ENCODE results near the gene CCDC17. TPM values are rescaled to one million over a fixed set of nuclear protein-coding genes. Genes with fewer than 3 reads are reported as not detected.
"Not testable (repeated sequence)": the region's sequence is repeated elsewhere in the genome, so short reads cannot be mapped to it uniquely, and the experiment has no call there.

The CCDC17 gene
- polyA plus RNA-seq, 3 donors = 0.58 to 2.7 (median 0.77) TPM

DNA sequence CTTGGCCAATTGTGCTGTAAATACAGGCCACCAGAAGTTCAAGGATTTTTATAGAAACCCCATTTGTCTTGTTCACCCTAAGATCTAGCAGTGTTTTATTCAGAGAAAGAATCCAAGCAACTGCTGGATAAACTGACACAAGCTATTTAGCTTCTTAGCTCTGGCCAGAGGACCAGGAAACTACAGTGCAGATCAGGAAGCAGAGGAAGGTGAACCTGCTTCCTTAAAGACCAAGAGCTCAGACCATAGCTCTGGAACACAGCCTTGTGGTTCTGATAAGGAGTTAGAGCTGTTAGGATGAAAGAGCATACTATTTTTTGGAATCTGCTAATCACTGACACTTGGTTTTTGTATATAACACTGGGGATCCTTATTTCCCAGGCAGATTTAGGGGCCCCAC is 5.2 kb upstream of the CCDC17 start:
- H3K27ac ChIP-seq (ENCODE audit: low read depth, low read length) = no peak overlapping the region

DNA sequence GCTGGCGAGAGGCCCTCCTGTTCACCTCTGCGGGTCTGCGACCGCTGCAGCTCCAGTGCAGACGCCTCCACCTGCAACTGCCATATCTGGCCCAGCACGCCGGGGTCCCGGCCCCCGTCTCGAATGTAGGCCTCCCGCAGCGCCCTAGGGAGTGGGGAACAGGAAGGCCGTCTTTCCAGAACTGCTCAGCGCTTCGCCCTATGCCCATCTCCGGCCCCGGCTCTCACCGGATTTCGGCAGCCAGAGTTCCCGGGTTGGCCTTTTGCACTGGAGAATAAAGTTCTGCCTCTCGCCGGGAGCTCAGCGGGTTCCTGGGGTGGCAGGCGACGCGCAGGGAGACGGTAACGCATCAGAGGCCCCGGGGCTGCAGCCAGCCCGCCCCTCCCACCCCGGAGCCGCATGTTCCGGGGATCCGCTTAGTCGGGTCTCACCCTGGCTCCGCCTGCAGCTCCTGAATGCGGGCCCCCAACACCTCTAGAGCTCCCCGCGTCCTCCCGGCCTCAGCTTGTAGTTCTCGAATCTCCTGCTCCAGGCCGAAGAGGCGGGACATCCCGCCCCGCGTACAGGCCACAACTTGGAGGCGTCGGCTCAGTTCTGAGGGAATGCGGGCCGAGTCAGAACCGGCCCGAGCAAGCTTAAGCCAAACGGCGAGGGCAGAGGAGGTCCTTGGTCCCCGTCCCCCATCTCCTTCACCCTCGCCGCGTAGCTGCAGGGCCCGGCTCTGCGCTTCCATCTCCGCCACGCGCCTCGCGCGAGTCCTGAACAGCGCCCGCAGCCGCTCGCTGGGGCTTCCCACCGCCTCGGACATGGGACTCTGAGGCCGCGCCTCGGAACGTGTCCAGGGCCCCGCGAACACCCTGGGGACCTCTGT is 1.1 kb downstream of the CCDC17 start:
- 65 to 73% (median 67%) methylated on average over 66 to 78 of the region's 78 CpGs for WGBS, 3 donors

DNA sequence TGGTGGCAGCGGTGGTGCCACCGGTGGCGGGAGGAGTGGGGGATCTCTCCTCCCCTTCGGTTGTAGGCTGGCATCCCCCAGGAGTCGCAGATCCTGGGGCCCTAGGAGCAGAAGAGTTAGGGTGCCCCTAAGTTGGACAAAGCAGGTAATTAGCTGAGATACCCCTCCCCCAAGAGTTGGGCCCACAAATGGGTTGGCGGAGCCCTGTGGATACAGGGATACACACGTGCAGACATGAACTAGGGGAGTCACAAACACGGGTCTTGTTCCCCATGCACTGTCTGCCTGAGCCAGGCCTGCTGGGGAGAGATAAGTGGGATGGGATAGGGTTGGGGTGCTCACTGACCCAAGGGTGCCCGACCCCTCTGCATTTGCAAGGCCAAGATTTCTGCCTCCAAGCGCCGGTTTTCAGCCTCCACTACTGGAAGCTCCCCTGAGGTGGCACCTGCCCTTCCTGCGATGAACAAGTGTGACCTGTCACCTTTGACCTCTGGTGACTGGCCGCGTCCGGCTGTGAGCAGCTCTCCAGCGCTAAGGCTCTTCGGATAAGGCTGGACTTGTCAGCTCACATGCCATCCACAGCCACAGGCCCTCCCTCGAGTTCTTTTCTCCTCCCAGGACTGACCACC is 1.8 kb downstream of the CCDC17 start:
- 62 to 73% (median 64%) methylated on average over 18 of the region's 18 CpGs for WGBS, 3 donors
- no peak overlapping the region for H3K27ac ChIP-seq (ENCODE audit: low read depth, low read length)

More for the DNA sequence above, 1.1 kb downstream of the CCDC17 start:
- no peak overlapping the region for H3K27ac ChIP-seq (ENCODE audit: low read depth, low read length)

DNA sequence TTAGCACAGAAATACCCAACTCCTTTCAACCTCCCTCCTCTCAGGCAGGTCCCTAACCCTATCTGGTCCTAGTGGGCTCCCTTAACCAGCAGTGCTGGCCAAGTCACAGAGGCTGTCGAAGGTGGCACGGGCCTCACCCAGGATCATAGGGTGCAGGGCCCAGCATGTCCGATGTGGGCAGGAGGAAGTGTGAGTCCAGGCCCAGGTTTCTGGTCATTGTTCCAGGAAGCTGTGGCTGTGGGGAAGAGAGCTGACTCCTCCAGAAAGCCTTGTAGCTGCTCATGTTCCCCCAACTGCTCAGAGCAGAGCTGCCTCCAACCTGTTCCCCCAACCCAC is 2.4 kb downstream of the CCDC17 start:
- peak overlapping the region; percentile 40 for H3K27ac ChIP-seq (ENCODE audit: low read depth, low read length)
- WGBS, 3 donors = 41 to 73% (median 58%) methylated on average over 3 of the region's 3 CpGs

DNA sequence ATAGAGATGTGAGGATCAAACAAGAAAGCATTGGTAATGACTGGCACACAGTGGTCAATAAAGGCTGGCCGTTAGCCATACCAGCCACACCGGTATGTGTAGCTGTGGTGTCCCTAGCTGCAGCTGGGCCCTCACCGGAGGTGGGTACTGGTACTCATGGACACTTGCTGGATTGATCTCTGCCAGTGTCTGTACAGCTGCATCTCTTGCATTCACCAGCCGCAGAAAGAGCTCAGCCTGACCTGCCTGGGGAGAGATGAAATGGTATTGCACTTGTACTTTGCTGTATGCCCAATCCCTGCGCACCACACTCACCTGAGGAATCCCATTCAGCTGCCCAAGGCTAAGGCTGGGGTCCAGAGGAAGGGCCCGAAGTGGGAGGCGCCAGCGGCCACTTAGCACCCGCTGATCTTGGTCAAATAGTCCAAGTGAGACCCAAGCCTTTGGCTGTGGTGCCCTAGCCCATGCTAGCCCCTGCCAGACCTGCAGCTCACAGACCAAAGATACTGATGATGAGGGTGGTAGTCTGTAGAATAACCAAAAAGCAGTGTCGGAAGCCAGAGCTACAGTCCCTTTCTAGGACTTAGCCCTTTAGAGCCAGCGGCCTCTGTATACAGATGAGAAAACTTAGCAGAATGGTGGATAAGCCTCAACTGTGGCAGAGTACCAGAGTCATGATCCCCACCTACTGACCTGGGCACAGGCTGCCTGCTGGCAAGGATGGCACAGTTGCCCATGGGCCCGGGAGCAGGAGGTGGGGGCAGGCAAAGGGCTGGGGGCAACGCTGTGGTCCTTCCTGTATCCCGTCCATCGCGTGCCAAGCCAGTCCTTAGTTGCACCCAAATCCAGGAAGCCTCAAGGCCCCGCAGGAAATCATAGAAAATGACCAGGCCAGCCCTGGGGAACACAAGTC is 3.0 kb downstream of the CCDC17 start:
- WGBS, 3 donors = 79 to 81% (median 81%) methylated on average over 17 of the region's 17 CpGs
- H3K27ac ChIP-seq (ENCODE audit: low read depth, low read length) = peak overlapping the region; percentile 40

DNA sequence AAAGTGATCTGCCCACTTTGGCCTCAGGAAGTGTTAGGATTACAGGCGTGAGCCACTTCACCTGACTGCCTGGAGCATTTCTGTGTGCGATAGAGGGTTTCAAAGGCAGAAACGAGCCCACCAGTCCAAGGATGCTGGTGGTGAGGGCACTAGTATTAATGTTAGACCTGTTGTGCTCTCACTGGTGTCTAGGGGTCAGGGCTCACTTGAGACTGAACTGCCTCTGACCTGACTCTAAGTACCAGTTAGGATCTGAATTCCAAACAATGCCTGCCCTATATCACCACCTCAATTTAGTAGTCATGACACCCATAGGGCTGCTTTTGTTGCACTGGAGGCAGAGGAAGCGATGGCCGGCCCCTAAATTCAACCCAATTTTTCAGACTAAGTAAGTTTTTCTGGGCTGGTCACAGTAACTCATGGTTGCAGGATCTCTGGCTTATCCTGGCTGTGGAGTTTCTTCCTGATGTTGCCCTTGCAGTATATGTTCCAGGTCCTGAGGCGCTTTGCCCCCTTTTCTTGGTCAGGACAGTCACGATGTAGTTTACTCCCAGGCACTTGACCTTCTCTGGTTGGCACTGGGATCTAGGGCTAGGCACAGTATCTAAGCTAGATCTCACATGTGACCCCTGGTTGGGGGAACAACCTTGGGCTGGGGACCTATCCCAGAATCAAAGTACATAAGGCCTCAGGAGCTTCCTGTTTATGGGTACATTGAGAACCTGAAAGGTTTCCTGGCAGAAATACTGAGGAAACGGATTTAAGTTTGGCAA is 4.5 kb downstream of the CCDC17 start:
- 63 to 68% (median 66%) methylated on average over 8 of the region's 8 CpGs for WGBS, 3 donors
- no peak overlapping the region for H3K27ac ChIP-seq (ENCODE audit: low read depth, low read length)

DNA sequence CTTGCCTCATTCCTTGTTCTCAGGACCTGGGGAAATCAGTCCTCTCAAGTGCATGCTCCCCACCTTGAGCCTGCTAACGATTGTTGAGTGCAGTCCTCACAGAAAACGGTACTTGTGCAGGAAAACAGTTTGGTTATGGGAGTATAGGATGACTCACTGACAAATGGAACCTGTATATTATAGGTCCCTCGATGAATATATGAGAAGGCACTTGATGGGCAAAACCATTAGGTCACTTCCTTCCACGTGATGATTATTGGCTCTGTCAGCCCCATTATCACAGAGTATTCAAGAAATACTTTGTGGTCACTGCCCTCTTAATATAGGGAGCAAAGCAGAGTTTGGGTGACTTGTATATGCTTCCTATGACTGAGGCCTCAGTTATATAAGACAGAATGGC is 6.2 kb downstream of the CCDC17 start:
- no peak overlapping the region for H3K27ac ChIP-seq (ENCODE audit: low read depth, low read length)
- WGBS, 3 donors = 68 to 88% (median 69%) methylated on average over 4 of the region's 4 CpGs

DNA sequence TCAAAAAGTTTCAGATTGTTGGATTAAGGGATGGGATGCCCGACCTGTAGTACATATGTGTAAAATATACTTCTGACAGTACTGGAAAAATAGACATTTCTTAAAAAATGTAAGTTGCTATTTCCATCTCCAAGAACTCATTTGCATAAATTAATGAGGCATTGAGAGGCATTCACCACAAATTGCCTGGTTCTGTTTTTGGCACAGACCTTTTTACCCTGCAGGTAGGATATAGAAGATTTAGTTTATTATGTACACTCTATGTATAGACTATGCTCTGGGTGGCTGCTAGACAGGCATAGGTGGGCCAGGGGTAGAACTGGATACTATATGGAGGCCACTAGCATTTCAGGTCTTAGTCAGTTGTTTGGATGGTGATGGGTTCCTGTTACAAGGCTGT is 8.0 kb downstream of the CCDC17 start:
- H3K27ac ChIP-seq (ENCODE audit: low read depth, low read length) = no peak overlapping the region
- 93 to 97% (median 93%) methylated on average over 1 of the region's 1 CpG for WGBS, 3 donors

DNA sequence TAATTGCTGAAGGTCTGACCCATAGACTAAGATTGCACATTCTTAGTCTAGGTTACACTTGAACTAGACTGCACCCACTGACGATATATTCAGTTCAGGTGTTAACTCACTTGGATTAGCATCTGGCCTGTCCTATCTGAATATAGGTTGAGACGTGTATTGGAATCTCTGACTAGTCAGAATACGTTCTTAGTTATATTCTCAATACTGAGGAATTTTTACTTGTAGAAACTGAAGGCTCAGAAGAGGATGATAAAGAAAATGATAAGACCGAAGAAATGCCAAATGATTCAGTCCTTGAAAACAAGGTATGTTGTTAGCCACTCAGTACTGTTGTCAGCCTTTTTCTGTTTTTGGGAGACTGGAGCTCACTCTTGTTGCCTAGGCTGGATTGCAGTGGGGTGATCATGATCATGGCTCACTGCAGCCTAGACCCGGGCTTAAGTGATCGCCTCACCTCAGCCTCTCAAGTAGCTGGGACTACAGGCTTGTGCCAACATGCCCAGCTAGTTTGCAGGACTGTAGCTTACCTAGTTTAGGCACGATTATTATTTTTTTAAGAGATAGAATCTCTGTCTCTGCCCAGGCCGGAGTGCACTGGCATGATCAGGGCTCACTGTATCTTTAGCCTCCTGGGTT is 10.8 kb downstream of the CCDC17 start:
- H3K27ac ChIP-seq (ENCODE audit: low read depth, low read length) = no peak overlapping the region
- WGBS, 3 donors = 83 to 91% (median 84%) methylated on average over 8 of the region's 8 CpGs

DNA sequence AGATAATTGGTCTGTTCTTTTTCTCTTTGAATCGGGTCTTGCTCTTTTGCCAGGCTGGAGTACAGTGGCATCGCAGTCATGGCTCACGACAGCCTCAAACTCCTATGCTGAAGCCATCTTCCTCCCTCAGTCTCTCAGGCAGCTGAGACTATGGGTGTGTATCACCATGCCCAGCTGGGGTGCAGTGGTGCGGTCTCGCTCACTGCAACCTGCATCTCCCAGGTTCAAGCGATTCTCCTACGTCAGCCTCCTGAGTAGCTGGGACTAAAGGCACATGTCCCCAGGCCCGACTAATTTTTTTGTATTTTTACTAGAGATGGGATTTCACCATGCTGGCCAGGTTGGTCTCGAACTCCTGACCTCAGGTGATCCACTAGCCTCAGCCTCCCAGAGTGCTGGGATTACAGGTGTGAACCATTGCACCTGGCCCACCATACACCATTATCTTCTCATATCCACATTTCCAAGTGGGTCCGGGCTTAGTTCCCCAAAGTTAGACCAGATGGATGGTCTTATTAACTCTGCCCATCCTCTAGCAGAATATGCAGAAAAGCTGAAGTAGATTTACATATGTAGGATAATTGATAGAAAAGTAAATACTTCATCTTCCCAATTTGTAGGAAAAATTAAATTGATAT is 13.1 kb downstream of the CCDC17 start:
- H3K27ac ChIP-seq (ENCODE audit: low read depth, low read length) = no peak overlapping the region
- WGBS, 3 donors = 95 to 97% (median 96%) methylated on average over 10 of the region's 10 CpGs

DNA sequence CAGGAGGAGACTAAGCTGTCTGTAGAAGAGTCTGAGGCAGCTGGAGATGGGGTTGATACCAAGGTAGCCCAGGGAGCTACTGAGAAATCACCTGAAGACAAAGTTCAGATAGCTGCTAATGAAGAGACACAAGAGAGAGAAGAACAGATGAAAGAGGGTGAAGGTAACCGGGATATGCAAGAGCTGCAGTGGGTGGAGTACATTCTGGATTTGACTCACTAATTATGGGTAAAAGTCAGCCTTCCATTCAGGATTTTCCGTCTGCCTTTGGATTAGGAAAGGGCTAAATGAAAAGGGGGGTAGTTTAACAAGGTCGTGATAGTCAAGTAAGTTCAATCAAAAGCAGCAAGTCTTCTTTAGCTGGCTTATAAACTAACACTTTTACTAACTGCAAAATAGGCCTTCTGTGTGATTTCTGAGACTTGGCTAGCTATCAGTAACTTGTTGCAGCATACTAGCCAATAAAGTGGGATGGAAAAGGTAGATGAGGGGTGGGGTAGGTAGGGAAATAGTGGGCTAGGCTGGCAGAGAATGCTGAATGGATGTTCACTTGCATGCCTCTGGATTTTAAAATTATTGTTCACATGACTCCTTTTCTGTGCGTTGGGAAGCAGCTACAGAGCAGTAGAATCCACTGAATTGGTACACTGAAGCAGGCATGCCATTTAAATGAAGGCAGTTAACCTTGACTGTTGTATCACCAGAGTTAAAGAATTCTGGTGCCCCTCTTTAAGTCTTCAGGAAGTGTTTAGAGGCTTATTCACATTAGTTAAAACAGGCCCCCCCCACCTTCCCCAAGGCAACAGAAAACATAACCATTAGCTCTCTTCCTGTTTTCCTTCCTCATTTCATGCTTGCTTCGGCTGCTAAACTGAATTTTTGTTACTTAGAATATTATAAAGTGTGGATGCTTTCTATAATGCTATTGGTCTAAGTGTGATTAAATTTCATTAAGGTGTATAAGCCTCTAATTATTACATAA is 15.4 kb downstream of the CCDC17 start:
- 69 to 84% (median 70%) methylated on average over 5 of the region's 5 CpGs for WGBS, 3 donors
- no peak overlapping the region for H3K27ac ChIP-seq (ENCODE audit: low read depth, low read length)

DNA sequence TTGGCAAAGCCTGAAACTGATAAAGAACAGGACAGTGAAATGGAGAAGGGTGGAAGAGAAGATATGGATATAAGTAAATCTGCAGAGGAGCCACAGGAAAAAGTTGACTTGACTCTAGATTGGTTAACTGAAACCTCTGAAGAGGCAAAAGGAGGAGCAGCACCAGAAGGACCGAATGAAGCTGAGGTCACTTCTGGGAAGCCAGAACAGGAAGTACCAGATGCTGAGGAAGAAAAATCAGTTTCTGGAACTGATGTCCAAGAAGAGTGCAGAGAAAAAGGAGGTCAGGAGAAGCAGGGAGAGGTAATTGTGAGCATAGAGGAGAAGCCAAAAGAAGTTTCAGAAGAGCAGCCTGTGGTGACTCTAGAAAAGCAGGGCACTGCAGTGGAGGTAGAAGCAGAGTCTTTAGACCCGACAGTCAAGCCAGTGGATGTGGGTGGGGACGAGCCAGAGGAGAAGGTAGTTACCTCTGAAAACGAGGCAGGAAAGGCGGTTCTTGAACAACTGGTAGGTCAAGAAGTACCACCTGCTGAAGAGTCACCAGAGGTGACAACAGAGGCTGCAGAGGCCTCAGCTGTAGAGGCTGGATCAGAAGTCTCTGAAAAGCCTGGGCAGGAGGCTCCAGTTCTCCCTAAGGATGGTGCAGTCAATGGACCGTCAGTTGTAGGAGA is 16.3 kb downstream of the CCDC17 start:
- 61 to 76% (median 75%) methylated on average over 6 of the region's 6 CpGs for WGBS, 3 donors
- no peak overlapping the region for H3K27ac ChIP-seq (ENCODE audit: low read depth, low read length)

DNA sequence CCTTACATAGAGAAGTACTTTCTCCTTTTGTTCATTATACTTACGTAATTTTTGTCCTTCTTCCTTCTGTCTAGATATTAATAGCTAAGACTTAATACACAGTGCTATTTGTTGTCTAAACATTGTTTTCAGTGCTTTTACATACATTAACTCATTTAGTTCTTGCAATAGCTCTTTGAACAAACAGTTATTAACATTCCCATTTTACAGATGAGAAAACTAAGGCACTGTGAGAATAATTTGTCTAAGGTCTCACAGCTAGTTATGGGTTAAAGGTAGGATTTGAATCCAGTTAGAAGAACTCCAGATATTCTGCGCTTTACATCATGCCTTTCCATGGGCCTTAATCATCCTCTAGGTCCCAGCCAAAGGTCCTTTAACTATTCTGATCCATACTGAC is 19.6 kb downstream of the CCDC17 start:
- no peak overlapping the region for H3K27ac ChIP-seq (ENCODE audit: low read depth, low read length)
- 96 to 98% (median 97%) methylated on average over 2 of the region's 2 CpGs for WGBS, 3 donors

DNA sequence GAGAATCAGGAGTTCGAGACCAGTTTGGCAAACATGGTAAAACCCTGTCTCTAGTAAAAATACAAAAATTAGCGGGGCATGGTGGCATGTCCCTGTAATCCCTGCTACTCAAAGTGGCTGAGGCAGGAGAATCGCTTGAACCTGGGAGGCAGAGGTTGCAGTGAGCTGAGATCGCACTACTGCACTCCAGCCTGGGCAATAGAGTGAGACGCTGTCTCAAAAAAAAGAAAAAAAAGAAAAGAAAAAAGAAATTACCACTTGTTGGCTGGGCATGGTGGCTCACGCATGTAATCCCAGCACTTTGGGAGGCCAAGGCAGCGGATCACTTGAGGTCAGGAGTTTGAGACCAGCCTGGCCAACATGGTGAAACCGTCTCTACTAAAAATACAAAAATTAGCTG is 27.1 kb downstream of the CCDC17 start:
- H3K27ac ChIP-seq (ENCODE audit: low read depth, low read length) = not testable (repeated sequence)
- 98% methylated on average over 8 of the region's 8 CpGs for WGBS, 3 donors

DNA sequence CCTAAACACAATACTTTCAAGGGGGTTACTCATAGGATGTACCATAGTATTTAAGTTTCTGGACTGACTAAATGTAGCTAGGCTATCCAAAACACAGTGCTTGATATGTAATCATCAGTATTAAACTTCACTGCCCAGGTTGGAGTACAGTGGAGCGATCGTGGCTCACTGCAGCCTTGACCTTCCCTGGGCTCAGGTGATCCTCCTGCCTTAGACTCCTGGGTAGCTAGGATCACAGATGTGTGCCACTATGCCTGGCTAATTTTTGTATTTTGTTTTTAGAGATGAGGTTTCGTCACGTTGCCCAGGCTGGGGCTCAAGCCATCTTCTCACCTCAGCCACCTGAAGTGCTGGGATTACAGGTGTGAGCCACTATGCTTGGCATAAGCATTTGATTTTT is 29.4 kb downstream of the CCDC17 start:
- H3K27ac ChIP-seq (ENCODE audit: low read depth, low read length) = no peak overlapping the region
- WGBS, 3 donors = 79 to 95% (median 92%) methylated on average over 4 of the region's 4 CpGs

DNA sequence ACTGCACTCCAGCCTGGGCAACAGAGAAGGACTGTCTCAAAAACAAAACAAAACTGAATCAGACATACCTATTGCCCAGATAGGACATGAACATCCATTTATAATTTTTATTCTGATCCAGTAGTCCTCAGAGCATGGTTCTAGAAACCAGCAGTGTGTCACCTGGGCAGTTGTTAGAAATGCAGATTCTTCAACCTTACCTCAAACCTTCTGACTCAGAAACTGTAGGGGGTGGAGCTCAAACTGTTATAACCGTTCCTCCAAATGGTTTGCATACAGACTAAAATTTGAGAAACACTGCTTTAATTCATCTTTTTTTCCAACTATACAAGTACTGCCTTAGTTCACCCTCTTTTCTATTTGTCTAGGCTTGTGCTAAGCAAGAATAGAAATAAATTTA is 34.0 kb downstream of the CCDC17 start:
- H3K27ac ChIP-seq (ENCODE audit: low read depth, low read length) = no peak overlapping the region
- WGBS, 3 donors = 41 to 72% (median 60%) methylated on average over 1 of the region's 1 CpG

Measured in adipose tissue (tissue), 3 donors.